Neural progenitor cell (in vitro differentiated cells): ENCODE data around the gene FAF1.

Experiments
- EZH2 ChIP-seq: fragments of 200-600 bp; sonication (generic); IDR thresholded peaks from 2 replicates; pipeline ENCODE4 v1.6.1; 2017; ENCODE audit warnings: antibody characterized with exemption, mild to moderate bottlenecking, moderate library complexity
- EZH2phosphoT487 ChIP-seq: fragments of 200-600 bp; sonication (generic); IDR thresholded peaks from 2 replicates; pipeline ENCODE4 v1.6.1; 2017; ENCODE audit warnings: antibody characterized with exemption
- TF ChIP-seq, protein P1 (sequence below): fragments of 200-600 bp; sonication (generic); IDR thresholded peaks from 2 replicates; pipeline ENCODE4 v1.5.1; 2017; ENCODE audit warnings: antibody characterized with exemption, mild to moderate bottlenecking

GRCh38 chr1:50667272-50667671, 292.8 kb downstream of the FAF1 start:
- TF ChIP-seq, protein P1, sequence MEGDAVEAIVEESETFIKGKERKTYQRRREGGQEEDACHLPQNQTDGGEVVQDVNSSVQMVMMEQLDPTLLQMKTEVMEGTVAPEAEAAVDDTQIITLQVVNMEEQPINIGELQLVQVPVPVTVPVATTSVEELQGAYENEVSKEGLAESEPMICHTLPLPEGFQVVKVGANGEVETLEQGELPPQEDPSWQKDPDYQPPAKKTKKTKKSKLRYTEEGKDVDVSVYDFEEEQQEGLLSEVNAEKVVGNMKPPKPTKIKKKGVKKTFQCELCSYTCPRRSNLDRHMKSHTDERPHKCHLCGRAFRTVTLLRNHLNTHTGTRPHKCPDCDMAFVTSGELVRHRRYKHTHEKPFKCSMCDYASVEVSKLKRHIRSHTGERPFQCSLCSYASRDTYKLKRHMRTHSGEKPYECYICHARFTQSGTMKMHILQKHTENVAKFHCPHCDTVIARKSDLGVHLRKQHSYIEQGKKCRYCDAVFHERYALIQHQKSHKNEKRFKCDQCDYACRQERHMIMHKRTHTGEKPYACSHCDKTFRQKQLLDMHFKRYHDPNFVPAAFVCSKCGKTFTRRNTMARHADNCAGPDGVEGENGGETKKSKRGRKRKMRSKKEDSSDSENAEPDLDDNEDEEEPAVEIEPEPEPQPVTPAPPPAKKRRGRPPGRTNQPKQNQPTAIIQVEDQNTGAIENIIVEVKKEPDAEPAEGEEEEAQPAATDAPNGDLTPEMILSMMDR, result no peak
- TF ChIP-seq EZH2phosphoT487 (no peak), EZH2 (no peak)
